Gastroesophageal sphincter (tissue), 4 donors: ENCODE measurements around the gene CPN1. TPM values are rescaled to one million over a fixed set of nuclear protein-coding genes. Genes with fewer than 3 reads are reported as not detected.
A peak's percentile ranks its signal among the peaks of the same experiment; 100 is the strongest.
"Not testable (repeated sequence)": the region's sequence is repeated elsewhere in the genome, so short reads cannot be mapped to it uniquely, and the experiment has no call there.

Source experiments
- ATAC-seq: fragments of 150-250 bp; one replicate; pipeline ENCODE4 v1.9.1; 2016; ENCODE audit warnings: mild to moderate bottlenecking, moderate library complexity
- H3K27ac ChIP-seq, 4 donors: fragments of 200-600 bp; sonication (generic) in 3 of 4; 1 replicate in 3 of 4; 2 replicates in 1 of 4; pipeline ENCODE4 v1.5.1; 2016 to 2019
- H3K27me3 ChIP-seq: fragments of 200-600 bp; sonication (generic); one replicate; pipeline ENCODE4 v1.5.1; 2019
- H3K36me3 ChIP-seq, 2 donors: fragments of 200-600 bp; sonication (generic); one replicate each; pipeline ENCODE4 v1.5.1; 2019; ENCODE audit warnings: control low read depth in 1 of 2
- H3K4me1 ChIP-seq, 3 donors: fragments of 200-600 bp; sonication (generic); 1 replicate in 2 of 3; 2 replicates in 1 of 3; pipeline ENCODE4 v1.5.1; 2016 to 2019; ENCODE audit warnings: control low read depth in 2 of 3
- H3K4me3 ChIP-seq, 2 donors: fragments of 200-600 bp; sonication (generic); one replicate each; pipeline ENCODE4 v1.5.1; 2019; ENCODE audit warnings: mild to moderate bottlenecking in 1 of 2, moderate library complexity in 1 of 2
- H3K9me3 ChIP-seq, 3 donors: fragments of 200-600 bp; sonication (generic); one replicate each; pipeline ENCODE4 v1.5.1; 2017 to 2019; ENCODE audit warnings: control low read depth in 2 of 3
- EP300 ChIP-seq: sonication (generic); formaldehyde crosslinking; IDR thresholded peaks from one replicate; pipeline ENCODE4 v1.6.1; 2017; ENCODE audit warnings: antibody characterized with exemption, mild to moderate bottlenecking
- POLR2A ChIP-seq, 2 donors: fragments of 450-650 bp; IDR thresholded peaks; one replicate each; pipeline ENCODE4 v1.6.1; 2017; ENCODE audit warnings: antibody characterized with exemption in 2 of 2, mild to moderate bottlenecking in 2 of 2, moderate library complexity in 1 of 2
- POLR2AphosphoS5 ChIP-seq: sonication (generic); formaldehyde crosslinking; IDR thresholded peaks from one replicate; pipeline ENCODE4 v1.6.1; 2017; ENCODE audit warnings: antibody characterized with exemption
- WGBS, 2 donors: methylation state at CpG; one replicate each; pipeline ENCODE4 v1.1.5; 2018; ENCODE audit warnings: low coverage in 1 of 2; 5-methylcytosine and 5-hydroxymethylcytosine counted together
- total RNA-seq, 4 donors: library from RNA; depleted of rRNA; stranded (reverse); fragments of >200 nt; gene quantifications; one replicate each; pipeline ENCODE4 v1.1.0, GENCODE V29; 2016
- TF ChIP-seq, protein P1 (sequence below), 4 experiments: fragments of 200-600 bp in 2 of 4; fragments of 450-650 bp in 2 of 4; sonication (generic) in 1 of 4; IDR thresholded peaks; one replicate each; pipeline ENCODE4 v1.5.1; 2017 to 2019; ENCODE audit warnings: antibody characterized with exemption in 4 of 4, mild to moderate bottlenecking in 2 of 4, moderate library complexity in 2 of 4

CPN1 gene
- total RNA-seq, 4 donors from 2014 or later = not detected

DNA sequence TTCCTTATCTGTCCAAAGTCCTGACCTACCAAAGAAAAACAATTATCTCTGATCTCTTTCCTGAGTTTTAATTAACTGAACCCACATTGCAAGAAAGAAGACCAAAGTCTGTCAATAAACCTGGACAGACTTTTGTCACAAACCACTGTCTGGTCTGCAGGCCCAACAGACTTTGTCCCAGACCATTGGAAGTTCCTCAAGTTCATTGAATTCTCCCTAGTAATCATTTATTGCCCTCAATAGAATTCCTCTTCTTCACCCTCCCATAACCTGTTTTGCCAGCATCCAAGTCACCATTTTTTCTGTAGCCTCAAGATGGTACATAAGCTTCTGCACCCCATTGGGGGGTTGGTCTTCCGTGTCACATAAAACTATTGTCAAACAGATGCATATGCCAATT is 68.0 kb downstream of the CPN1 start:
- H3K27me3 ChIP-seq = no peaks in the 10 kb centered on the region
- peaks cover 0 to 15% (median 0%) of the 10 kb centered on the region in 3 donors for H3K4me1 ChIP-seq
- no peaks in the 10 kb centered on the region for H3K9me3 ChIP-seq
- no peak overlapping the region for H3K4me3 ChIP-seq
- no peak for ATAC-seq
- H3K36me3 ChIP-seq = no peaks in the 10 kb centered on the region
- no peak overlapping the region for H3K27ac ChIP-seq
- 83 to 88% methylated on average over 1 of the region's 1 CpG for WGBS, 2 donors
- TF ChIP-seq POLR2AphosphoS5 (no peak), EP300 (no peak), POLR2A (IDR thresholded peaks at IDR 0.05) (no peak)
- TF ChIP-seq, protein P1, sequence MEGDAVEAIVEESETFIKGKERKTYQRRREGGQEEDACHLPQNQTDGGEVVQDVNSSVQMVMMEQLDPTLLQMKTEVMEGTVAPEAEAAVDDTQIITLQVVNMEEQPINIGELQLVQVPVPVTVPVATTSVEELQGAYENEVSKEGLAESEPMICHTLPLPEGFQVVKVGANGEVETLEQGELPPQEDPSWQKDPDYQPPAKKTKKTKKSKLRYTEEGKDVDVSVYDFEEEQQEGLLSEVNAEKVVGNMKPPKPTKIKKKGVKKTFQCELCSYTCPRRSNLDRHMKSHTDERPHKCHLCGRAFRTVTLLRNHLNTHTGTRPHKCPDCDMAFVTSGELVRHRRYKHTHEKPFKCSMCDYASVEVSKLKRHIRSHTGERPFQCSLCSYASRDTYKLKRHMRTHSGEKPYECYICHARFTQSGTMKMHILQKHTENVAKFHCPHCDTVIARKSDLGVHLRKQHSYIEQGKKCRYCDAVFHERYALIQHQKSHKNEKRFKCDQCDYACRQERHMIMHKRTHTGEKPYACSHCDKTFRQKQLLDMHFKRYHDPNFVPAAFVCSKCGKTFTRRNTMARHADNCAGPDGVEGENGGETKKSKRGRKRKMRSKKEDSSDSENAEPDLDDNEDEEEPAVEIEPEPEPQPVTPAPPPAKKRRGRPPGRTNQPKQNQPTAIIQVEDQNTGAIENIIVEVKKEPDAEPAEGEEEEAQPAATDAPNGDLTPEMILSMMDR (IDR thresholded peaks at IDR 0.05) = no peak

- not testable (repeated sequence) for H3K27me3 ChIP-seq, H3K4me3 ChIP-seq, H3K9me3 ChIP-seq, H3K27ac ChIP-seq, H3K36me3 ChIP-seq, ATAC-seq
- peaks cover 0 to 32% (median 16%) of the 10 kb centered on the region in 3 donors for H3K4me1 ChIP-seq
- WGBS, 2 donors = 77 to 91% methylated on average over 4 to 10 of the region's 20 CpGs
Measured at GRCh38 chr10:100011906-100012305, 69.8 kb downstream of the CPN1 start.

GRCh38 chr10:100009793-100010676 is 71.6 kb downstream of the CPN1 start, which contains the start of gene DNMBP:
Gene DNMBP (minus strand): TSS chr10:100009947. CDS start chr10:99972124, 37,823 bp downstream.
- Histone ChIP-seq H3K27ac (peak within 1 kb of the TSS; percentile 67 to 94 (median 90)), H3K36me3 (no peaks in the 10 kb centered on the region), H3K4me3 (peak within 1 kb of the TSS; percentile 63 to 72), H3K9me3 (no peaks in the 10 kb centered on the region), H3K27me3 (no peaks in the 10 kb centered on the region), H3K4me1 (peaks cover 0 to 51% (median 33%) of the 10 kb centered on the region in 3 donors)
- TF ChIP-seq EP300 (no peak), POLR2AphosphoS5 (peak; percentile 69), POLR2A (IDR thresholded peaks at IDR 0.05) (peak; percentile 53 to 78)
- TF ChIP-seq, protein P1 (IDR thresholded peaks at IDR 0.05) = peak; percentile 37 to 86 (median 73)
- WGBS, 2 donors = 4 to 11% methylated on average over 8 to 13 of the region's 86 CpGs
- peak; percentile 96 for ATAC-seq

GRCh38 chr10:100009283-100009792 is 72.3 kb downstream of the CPN1 start:
- H3K4me3 ChIP-seq = peak overlapping the region; percentile 63 to 72
- no peaks in the 10 kb centered on the region for H3K36me3 ChIP-seq
- no peaks in the 10 kb centered on the region for H3K27me3 ChIP-seq
- H3K4me1 ChIP-seq = peaks cover 0 to 56% (median 35%) of the 10 kb centered on the region in 3 donors
- no peaks in the 10 kb centered on the region for H3K9me3 ChIP-seq
- WGBS, 2 donors = 0% methylated on average over 13 of the region's 45 CpGs; no CpG with 5 or more reads in 1 of the 2 donors
- TF ChIP-seq, protein P1 (IDR thresholded peaks at IDR 0.05) = peak in 3 of 4 experiments; percentile 39 to 54 (median 53)
- no peak for TF ChIP-seq POLR2A (IDR thresholded peaks at IDR 0.05)
- ATAC-seq = peak; percentile 84
- H3K27ac ChIP-seq = peak overlapping the region; percentile 44 to 94 (median 90)

DNA sequence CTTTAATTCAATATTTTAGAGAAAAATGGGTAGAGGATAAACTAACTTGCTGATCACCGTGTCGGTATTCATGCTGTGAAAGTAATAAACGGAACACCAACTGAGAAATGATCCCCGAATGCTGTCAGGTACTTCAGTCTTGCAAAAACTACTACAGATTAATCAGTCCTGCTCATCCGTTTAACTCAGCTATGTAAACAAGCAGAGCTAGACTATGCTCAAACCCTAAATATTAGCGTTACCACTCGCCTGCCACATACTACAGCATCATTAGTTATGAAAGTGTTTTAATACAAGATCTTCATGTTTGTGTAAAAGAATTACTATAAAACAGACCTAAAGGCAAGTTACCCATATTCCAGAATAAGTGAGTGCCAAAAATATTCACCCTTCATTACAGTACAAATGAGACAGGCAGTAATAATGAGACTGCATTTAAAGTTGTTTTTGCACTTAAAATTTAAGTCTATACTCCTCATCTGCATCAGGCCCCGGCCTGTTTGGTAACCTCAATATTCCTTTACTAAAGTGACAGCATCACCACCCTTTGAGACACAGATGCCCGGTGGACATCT is 72.9 kb downstream of the CPN1 start:
- Histone ChIP-seq H3K4me3 (peak overlapping the region; percentile 63 to 72), H3K27me3 (no peaks in the 10 kb centered on the region), H3K9me3 (no peaks in the 10 kb centered on the region), H3K4me1 (peaks cover 0 to 62% (median 35%) of the 10 kb centered on the region in 3 donors), H3K27ac (peak overlapping the region; percentile 44 to 94 (median 90)), H3K36me3 (no peaks in the 10 kb centered on the region)
- TF ChIP-seq EP300 (no peak), POLR2AphosphoS5 (no peak), POLR2A (IDR thresholded peaks at IDR 0.05) (no peak)
- TF ChIP-seq, protein P1 (IDR thresholded peaks at IDR 0.05) = no peak
- no peak for ATAC-seq
- 4 to 12% methylated on average over 8 to 9 of the region's 9 CpGs for WGBS, 2 donors
